ENCODE results near the gene DENND2C.

Gene DENND2C

DNA sequence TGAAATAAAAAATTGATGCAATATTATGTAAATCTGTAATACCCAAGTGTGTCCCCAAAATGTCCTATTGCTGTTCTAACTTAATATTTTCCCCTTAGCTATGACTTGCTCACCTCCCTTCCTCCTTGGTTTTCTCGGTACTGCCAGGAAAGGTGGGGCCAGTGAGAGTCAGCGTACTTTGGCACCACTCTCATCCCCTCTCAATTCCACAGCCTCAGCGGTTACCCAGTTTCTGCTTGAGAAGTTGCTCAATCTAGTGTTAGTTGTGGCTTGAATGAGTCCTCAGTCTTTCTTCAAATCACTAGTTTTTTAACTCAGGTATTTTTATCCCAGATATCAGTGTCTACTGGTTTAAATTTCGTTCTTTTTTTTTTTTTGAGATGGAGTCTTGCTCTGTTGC lies 120.7 kb downstream of the DENND2C start:
- H3K4me3 ChIP-seq (ENCODE audit: low read depth, low read length): no peak overlapping the region
- no peak for TF ChIP-seq CTCF (IDR thresholded peaks at IDR 0.05; ENCODE audit: low read depth, low read length)

DNA sequence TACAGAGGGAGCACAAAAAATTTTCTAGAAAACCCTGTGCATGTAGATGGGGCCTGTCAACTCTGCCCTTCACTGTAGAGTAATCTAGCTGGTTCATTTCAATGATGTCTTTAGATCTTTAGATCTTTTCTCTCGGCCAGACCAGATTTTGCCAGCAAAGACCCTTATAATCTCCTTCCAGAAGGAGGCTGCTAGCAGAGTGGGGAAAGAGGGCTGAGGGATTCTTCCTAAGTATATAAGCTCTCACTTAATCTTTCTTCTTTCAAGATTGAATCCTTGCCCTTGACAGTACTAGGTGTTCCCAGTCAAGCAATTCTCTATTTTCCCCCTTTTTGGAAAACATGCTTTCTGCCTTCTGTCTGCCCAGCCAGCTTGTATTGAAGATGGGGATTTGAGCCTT lies 122.8 kb downstream of the DENND2C start:
- no peak overlapping the region for H3K4me3 ChIP-seq (ENCODE audit: low read depth, low read length)
- no peak for TF ChIP-seq CTCF (IDR thresholded peaks at IDR 0.05; ENCODE audit: low read depth, low read length)

DNA sequence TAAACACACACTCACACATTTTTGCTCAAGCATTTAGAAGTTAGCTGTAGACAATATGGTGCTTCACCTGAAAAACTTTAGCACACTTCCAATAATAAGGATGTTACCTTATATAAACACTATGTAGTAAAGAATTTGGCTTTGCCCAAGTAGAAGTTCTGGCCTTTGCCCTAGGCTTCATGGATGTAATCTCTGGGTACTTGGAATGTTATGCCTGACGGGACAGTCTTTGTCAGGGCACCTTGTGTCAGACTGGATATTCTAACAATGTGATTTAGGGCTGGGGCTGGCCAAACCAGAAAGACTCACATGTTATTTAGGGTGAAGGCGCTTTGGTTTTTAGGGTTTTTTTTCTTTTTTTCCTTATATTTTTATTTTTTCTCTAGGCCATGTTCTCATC lies 124.1 kb downstream of the DENND2C start:
- no peak overlapping the region for H3K4me3 ChIP-seq (ENCODE audit: low read depth, low read length)
- TF ChIP-seq CTCF (IDR thresholded peaks at IDR 0.05; ENCODE audit: low read depth, low read length): no peak

DNA sequence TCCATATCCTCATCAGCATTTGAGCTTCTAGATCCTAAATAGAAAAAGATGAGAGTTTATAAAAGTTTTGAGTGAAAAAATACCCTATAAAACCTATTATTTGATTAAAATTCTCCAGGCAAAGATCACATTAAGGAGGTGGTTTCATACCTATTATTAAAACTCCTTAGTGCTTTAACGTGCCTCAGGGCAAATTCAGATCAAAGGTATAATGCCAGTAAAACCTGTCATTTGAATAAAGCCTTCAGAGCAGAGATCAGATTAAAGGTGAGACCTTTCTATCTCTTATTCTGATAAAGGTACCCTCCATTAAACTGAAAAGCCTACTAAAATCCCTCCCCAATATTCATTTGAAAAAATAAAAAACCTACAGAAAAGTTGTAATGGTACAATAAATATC lies 124.5 kb downstream of the DENND2C start:
- no peak overlapping the region for H3K4me3 ChIP-seq (ENCODE audit: low read depth, low read length)
- TF ChIP-seq CTCF (IDR thresholded peaks at IDR 0.05; ENCODE audit: low read depth, low read length): no peak

- no peak for TF ChIP-seq CTCF (IDR thresholded peaks at IDR 0.05; ENCODE audit: low read depth, low read length)
- no peak overlapping the region for H3K4me3 ChIP-seq (ENCODE audit: low read depth, low read length)
Measured at GRCh38 chr1:114540821-114541220, 129.0 kb downstream of the DENND2C start.

GRCh38 chr1:114540272-114540671 lies 129.6 kb downstream of the DENND2C start:
- no peak overlapping the region for H3K4me3 ChIP-seq (ENCODE audit: low read depth, low read length)

GRCh38 chr1:114536043-114536442 lies 133.8 kb downstream of the DENND2C start:
- TF ChIP-seq CTCF (IDR thresholded peaks at IDR 0.05; ENCODE audit: low read depth, low read length): no peak

More at GRCh38 chr1:114540272-114540671, 129.6 kb downstream of the DENND2C start:
- no peak for TF ChIP-seq CTCF (IDR thresholded peaks at IDR 0.05; ENCODE audit: low read depth, low read length)

More at GRCh38 chr1:114536043-114536442, 133.8 kb downstream of the DENND2C start:
- no peak overlapping the region for H3K4me3 ChIP-seq (ENCODE audit: low read depth, low read length)
